GM12874 (cell line): ENCODE measurements around the gene RLN3.

Experiments used
- TF ChIP-seq, protein P1 (sequence below): IDR thresholded peaks from 2 replicates; pipeline ENCODE4 v1.5.1; 2011; ENCODE audit warnings: low read depth, mild to moderate bottlenecking, control low read depth, low read length, moderate library complexity; ENCODE audit not compliant: insufficient read depth

Gene RLN3

DNA sequence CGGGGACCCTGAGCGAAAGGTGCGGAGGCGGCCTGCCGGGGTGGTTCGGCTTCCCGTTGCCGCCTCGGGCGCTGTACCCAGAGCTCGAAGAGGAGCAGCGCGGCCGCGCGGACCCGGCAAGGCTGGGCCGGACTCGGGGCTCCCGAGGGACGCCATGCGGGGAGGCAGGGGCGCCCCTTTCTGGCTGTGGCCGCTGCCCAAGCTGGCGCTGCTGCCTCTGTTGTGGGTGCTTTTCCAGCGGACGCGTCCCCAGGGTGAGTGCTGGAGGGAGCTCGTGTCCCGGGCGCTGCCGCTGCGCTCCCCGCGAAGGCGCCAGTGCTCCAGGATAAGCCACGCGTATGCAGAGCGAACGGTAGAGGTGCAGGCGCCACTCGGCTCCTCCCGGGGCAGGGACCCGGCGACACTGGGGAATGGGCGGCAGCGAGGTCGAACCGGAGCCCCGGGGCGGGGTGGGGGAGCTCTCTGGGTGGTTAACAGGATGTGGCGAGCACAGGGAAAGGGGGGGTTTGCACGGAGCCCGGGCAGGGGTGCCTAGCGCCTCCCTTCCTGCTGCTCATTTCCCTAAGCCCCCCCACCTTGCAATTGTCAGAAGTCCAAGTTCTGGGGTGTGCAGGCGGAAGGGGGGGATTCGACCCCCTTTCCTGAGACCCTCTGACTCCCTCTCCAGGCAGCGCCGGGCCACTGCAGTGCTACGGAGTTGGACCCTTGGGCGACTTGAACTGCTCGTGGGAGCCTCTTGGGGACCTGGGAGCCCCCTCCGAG, 4.0 kb downstream of the RLN3 start, which contains the start of gene IL27RA:
IL27RA (plus strand) TSS at position 44 of the 762 bp plus-strand sequence; CDS start at position 155, 111 bp downstream.
- TF ChIP-seq, protein P1, sequence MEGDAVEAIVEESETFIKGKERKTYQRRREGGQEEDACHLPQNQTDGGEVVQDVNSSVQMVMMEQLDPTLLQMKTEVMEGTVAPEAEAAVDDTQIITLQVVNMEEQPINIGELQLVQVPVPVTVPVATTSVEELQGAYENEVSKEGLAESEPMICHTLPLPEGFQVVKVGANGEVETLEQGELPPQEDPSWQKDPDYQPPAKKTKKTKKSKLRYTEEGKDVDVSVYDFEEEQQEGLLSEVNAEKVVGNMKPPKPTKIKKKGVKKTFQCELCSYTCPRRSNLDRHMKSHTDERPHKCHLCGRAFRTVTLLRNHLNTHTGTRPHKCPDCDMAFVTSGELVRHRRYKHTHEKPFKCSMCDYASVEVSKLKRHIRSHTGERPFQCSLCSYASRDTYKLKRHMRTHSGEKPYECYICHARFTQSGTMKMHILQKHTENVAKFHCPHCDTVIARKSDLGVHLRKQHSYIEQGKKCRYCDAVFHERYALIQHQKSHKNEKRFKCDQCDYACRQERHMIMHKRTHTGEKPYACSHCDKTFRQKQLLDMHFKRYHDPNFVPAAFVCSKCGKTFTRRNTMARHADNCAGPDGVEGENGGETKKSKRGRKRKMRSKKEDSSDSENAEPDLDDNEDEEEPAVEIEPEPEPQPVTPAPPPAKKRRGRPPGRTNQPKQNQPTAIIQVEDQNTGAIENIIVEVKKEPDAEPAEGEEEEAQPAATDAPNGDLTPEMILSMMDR = peak; percentile 87

DNA sequence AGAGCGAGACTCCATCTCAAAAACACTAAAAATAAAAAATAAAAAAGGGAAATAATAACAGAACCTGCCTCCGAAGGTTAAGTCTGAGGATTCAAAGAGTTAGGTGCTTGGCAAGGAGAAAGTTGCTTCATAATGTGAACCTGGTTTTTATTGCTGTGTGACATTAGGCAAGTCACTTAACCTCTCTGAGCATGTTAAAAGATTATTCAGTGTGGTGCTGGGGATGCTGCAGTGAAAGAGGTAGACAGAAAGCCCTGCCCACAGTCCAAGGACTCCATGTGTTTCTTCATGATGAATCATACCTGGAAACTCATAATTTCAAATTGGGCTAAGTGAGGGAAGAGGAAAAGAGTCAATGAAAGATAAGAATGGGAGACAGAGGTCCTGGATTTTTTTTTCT, 6.0 kb downstream of the RLN3 start:
- TF ChIP-seq, protein P1 = no peak

DNA sequence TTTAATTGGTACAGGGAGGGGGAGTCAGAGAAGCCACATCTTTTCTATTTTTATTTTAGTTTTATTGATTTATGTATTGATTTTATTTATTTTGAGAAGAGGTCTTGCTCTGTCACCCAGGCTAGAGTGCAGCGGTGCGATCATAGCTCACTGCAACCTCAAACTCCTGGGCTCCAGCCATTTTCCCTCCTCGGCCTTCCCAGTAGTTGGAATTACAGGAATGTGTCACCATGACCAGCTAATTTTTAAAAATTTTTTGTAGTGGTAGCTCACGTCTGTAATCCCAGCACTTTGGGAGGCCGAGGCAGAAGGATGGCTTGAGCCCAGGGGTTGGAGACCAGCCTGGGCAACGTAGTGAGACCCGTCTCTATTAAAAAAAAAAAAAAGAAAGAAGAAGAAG, 7.8 kb downstream of the RLN3 start:
- TF ChIP-seq, protein P1 = no peak

DNA sequence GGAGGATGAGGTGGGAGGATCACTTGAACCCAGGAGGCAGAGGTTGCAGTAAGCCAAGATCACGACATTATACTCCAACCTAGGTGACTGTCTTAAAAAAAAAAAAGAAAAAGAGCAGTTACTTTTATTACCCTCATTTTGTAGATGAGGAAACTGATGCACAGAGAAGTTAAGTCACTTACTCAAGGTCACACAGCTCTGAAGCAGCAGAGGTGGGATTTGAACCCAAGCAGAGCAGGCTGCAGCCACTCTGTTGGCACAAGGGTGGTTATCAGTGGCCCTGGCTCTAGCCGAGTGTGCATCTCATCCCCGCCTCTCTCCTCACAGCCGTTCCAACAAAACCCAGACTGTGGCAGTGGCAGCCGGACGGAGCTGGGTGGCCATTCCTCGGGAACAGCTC, 11.2 kb downstream of the RLN3 start:
- TF ChIP-seq, protein P1 = no peak

DNA sequence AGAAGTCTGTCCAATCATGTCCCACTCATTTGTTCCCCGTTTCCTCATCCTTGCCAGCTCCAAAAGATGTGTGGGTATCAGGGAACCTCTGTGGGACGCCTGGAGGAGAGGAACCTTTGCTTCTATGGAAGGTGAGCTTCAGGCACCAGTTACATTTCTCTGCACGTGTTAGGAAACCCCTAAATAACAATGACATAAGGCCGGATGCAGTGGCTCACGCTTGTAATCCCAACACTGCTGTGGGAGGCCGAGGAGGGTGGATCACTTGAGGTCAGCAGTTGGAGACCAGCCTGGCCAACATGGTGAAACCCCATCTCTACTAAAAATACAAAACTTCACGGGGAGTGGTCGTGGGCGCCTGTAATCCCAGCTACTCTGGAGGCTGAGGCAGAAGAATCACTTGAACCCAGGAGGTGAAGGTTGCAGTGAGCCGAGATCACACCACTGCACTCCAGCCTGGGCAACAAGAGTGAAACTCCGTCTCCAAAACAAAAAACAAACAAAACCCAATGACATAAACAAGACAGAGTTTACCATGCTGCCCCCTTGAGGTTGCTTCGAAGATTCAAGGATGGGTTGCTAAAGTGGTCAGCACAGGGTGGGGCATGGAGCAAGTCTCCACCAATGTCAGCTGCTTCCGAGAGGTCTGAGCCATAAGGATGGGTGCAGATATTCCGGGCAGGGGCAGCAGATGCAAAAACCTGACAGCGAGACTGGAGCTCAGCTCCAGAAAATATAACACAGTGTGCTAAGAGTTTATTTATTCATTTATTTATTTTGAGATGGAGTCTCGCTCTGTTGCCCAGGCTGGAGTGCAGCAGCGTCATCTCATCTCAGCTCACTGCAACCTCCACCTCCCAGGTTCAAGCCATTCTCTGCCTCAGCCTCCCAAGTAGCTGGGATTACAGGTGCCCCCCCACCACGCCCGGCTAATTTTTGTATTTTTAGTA, 15.0 kb downstream of the RLN3 start:
- TF ChIP-seq, protein P1 = peak; percentile 52; the same call in 1 of the 2 replicates

DNA sequence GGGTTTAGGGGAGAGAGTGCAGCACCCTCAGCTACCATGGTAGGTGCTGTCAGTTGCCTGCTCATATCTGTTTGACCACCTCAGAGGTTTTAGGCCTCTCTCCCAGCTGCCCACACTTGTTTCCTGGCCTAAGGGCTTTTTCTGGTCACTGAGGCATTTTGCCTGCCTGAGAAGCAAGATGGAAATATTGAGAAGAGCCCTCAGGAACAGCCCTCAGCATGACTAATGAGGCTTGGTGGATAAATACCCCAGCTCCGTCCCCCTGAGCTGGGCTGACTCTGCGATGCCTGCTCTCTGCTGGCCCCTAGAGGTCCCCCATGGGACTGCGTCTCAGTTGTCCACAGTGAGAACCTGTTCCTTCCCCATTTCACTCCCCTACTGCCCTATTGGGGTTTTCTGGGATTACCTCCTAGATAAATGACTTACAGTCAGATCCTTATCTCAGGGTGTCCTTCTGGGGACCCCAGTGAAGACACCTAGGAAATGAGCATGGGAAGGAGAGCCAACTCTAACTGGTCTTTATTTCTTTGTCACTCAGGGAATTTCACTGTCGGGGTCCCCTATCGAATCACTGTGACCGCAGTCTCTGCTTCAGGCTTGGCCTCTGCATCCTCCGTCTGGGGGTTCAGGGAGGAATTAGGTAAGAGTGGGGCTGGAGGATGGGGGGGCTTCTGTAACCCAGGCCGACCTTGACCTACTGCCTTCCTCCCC, 20.6 kb downstream of the RLN3 start:
- TF ChIP-seq, protein P1 = peak; percentile 96
